HepG2 (cell line): ENCODE results near the gene KLHL11. TPM values are rescaled to one million over a fixed set of nuclear protein-coding genes. Genes with fewer than 3 reads are reported as not detected.
A peak's percentile ranks its signal among the peaks of the same experiment; 100 is the strongest.

Experiments used
- BCL3 ChIP-seq: sonication (generic); formaldehyde crosslinking; IDR thresholded peaks from 2 replicates; pipeline ENCODE4 v1.5.1; 2020; ENCODE audit warnings: mild to moderate bottlenecking, missing genetic modification reagents, moderate library complexity
- BRD4 ChIP-seq: sonication (generic); formaldehyde crosslinking; IDR thresholded peaks from 2 replicates; pipeline ENCODE4 v1.4.0; 2020; ENCODE audit warnings: missing genetic modification reagents
- HES4 ChIP-seq: sonication (generic); formaldehyde crosslinking; IDR thresholded peaks from 2 replicates; pipeline ENCODE4 v1.9.0; 2021; ENCODE audit warnings: mild to moderate bottlenecking, missing genetic modification reagents, borderline replicate concordance
- HINFP ChIP-seq: sonication (generic); formaldehyde crosslinking; IDR thresholded peaks from 2 replicates; pipeline ENCODE4 v1.4.0; 2020; ENCODE audit warnings: low read depth, mild to moderate bottlenecking, missing genetic modification reagents
- KDM1A ChIP-seq: IDR thresholded peaks from 2 replicates; pipeline ENCODE4 v1.6.1; 2016; ENCODE audit warnings: missing compliant biosample characterization
- MXD4 ChIP-seq: IDR thresholded peaks from 2 replicates; pipeline ENCODE4 v1.6.1; 2016; ENCODE audit warnings: mild to moderate bottlenecking, missing biosample characterization, missing genetic modification reagents
- POLR2AphosphoS5 ChIP-seq: IDR thresholded peaks from 2 replicates; pipeline ENCODE4 v1.6.1; 2012; ENCODE audit warnings: low read depth, low read length
- RFX1 ChIP-seq: fragments of 450-650 bp; IDR thresholded peaks from 2 replicates; pipeline ENCODE4 v1.6.1; 2017
- SNAPC2 ChIP-seq: sonication (generic); formaldehyde crosslinking; IDR thresholded peaks from 2 replicates; pipeline ENCODE4 v1.8.1; 2022; ENCODE audit warnings: mild to moderate bottlenecking, missing genetic modification reagents
- ZSCAN20 ChIP-seq: sonication (generic); formaldehyde crosslinking; IDR thresholded peaks from 2 replicates; pipeline ENCODE4 v1.4.0; 2020; ENCODE audit warnings: missing genetic modification reagents, mild to moderate bottlenecking, borderline replicate concordance
- ZSCAN21 ChIP-seq: sonication (generic); formaldehyde crosslinking; IDR thresholded peaks from 2 replicates; pipeline ENCODE4 v1.8.0; 2022; ENCODE audit warnings: mild to moderate bottlenecking, missing genetic modification reagents, moderate library complexity, borderline replicate concordance
- polyA plus RNA-seq, 8 experiments: library from polyadenylated mRNA; depleted of rRNA in 3 of 8; stranded (reverse) in 7 of 8; unstranded in 1 of 8; fragments of >200 nt; fragmentation: Illumina TruSeq in 4 of 8; extraction: Trizol in 4 of 8; gene quantifications; 2 replicates each; pipeline versions ENCODE4 v1.2.1 to v1.2.3, GENCODE V29; 2011 to 2016; ENCODE audit warnings: low read depth in 4 of 8, missing spikeins in 1 of 8, mixed read lengths in 1 of 8; ENCODE audit not compliant: insufficient read depth in 1 of 8
- total RNA-seq, 5 experiments: library from RNA; depleted of rRNA; stranded (reverse); fragments of >200 nt; fragmentation: Illumina TruSeq; extraction: Trizol; gene quantifications; 2 replicates each; pipeline ENCODE4 v1.2.3, GENCODE V29; 2016; ENCODE audit warnings: low read depth in 1 of 5
- TF ChIP-seq, protein P1 (sequence below): fragments of 450-650 bp; IDR thresholded peaks from 2 replicates; pipeline ENCODE4 v1.6.1; 2017
- TF ChIP-seq, protein P2 (sequence below): sonication (generic); formaldehyde crosslinking; IDR thresholded peaks from 2 replicates; pipeline ENCODE4 v1.9.0; 2021; ENCODE audit warnings: mild to moderate bottlenecking, missing genetic modification reagents

Gene KLHL11
- total and polyA plus RNA-seq, 2 of the 13 experiments (the other 11 are each of a cell fraction or from before 2014, with no cell fraction given), result 7.7 to 27.5 TPM

- TF ChIP-seq, protein P1, sequence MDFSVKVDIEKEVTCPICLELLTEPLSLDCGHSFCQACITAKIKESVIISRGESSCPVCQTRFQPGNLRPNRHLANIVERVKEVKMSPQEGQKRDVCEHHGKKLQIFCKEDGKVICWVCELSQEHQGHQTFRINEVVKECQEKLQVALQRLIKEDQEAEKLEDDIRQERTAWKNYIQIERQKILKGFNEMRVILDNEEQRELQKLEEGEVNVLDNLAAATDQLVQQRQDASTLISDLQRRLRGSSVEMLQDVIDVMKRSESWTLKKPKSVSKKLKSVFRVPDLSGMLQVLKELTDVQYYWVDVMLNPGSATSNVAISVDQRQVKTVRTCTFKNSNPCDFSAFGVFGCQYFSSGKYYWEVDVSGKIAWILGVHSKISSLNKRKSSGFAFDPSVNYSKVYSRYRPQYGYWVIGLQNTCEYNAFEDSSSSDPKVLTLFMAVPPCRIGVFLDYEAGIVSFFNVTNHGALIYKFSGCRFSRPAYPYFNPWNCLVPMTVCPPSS, result no peak
- TF ChIP-seq BCL3 (CRISPR knock-in tag), result 0 out of 2 replicates have a peak, but pooled peaks have one; percentile 7
- TF ChIP-seq SNAPC2 (CRISPR knock-in tag), result 0 out of 2 replicates have a peak, but pooled peaks have one; percentile 21
- no peak for TF ChIP-seq POLR2AphosphoS5
- TF ChIP-seq RFX1, result no peak
- TF ChIP-seq, protein P2, sequence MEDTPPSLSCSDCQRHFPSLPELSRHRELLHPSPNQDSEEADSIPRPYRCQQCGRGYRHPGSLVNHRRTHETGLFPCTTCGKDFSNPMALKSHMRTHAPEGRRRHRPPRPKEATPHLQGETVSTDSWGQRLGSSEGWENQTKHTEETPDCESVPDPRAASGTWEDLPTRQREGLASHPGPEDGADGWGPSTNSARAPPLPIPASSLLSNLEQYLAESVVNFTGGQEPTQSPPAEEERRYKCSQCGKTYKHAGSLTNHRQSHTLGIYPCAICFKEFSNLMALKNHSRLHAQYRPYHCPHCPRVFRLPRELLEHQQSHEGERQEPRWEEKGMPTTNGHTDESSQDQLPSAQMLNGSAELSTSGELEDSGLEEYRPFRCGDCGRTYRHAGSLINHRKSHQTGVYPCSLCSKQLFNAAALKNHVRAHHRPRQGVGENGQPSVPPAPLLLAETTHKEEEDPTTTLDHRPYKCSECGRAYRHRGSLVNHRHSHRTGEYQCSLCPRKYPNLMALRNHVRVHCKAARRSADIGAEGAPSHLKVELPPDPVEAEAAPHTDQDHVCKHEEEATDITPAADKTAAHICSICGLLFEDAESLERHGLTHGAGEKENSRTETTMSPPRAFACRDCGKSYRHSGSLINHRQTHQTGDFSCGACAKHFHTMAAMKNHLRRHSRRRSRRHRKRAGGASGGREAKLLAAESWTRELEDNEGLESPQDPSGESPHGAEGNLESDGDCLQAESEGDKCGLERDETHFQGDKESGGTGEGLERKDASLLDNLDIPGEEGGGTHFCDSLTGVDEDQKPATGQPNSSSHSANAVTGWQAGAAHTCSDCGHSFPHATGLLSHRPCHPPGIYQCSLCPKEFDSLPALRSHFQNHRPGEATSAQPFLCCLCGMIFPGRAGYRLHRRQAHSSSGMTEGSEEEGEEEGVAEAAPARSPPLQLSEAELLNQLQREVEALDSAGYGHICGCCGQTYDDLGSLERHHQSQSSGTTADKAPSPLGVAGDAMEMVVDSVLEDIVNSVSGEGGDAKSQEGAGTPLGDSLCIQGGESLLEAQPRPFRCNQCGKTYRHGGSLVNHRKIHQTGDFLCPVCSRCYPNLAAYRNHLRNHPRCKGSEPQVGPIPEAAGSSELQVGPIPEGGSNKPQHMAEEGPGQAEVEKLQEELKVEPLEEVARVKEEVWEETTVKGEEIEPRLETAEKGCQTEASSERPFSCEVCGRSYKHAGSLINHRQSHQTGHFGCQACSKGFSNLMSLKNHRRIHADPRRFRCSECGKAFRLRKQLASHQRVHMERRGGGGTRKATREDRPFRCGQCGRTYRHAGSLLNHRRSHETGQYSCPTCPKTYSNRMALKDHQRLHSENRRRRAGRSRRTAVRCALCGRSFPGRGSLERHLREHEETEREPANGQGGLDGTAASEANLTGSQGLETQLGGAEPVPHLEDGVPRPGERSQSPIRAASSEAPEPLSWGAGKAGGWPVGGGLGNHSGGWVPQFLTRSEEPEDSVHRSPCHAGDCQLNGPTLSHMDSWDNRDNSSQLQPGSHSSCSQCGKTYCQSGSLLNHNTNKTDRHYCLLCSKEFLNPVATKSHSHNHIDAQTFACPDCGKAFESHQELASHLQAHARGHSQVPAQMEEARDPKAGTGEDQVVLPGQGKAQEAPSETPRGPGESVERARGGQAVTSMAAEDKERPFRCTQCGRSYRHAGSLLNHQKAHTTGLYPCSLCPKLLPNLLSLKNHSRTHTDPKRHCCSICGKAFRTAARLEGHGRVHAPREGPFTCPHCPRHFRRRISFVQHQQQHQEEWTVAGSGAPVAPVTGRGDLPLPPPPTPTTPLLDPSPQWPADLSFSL (CRISPR knock-in tag), result 0 out of 2 replicates have a peak, but pooled peaks have one; percentile 42
- no peak for TF ChIP-seq ZSCAN21 (CRISPR knock-in tag)
- 0 out of 2 replicates have a peak, but pooled peaks have one; percentile 36 for TF ChIP-seq HES4 (CRISPR knock-in tag)
- TF ChIP-seq MXD4 (CRISPR knock-in tag), result 0 out of 2 replicates have a peak, but pooled peaks have one; percentile 10
- TF ChIP-seq ZSCAN20 (CRISPR knock-in tag), result 0 out of 2 replicates have a peak, but pooled peaks have one; percentile 50
- TF ChIP-seq BRD4, result peak; percentile 21; the same call in 1 of the 2 replicates
- no peak for TF ChIP-seq KDM1A (CRISPR knock-in tag)
- no peak for TF ChIP-seq HINFP (CRISPR knock-in tag)
Observed at GRCh38 chr17:41836550-41837196, 28.6 kb downstream of the KLHL11 start (continued).
